HCEC 1CT (cell line): ENCODE data around the gene CYP2A7.
A peak's percentile ranks its signal among the peaks of the same experiment; 100 is the strongest.
"Not testable (repeated sequence)": the region's sequence is repeated elsewhere in the genome, so short reads cannot be mapped to it uniquely, and the experiment has no call there.

Experiments used
- DNase-seq: peaks from one replicate; pipeline ENCODE4 v3.0.0-alpha.2; 2017

The CYP2A7 gene

DNA sequence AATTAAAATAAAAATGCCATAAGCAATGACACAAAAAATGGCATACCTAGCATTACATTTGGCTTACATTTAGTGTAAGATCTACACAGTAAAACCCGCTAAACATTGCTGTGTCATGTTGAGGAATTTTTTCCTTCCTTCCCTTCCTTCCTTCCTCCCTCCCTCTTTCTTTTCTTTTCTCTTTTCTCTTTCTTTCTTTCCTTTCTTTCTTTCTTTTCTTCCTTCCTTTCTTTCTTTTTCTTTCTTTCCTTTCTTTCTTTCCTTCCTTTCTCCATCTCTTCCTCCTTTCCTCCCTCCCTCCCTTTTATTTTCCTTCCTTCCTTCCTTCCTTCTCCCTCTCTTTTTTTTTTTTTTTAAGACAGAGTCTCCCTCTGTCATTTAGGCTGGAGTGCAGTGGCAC is 43.6 kb downstream of the CYP2A7 start:
- not testable (repeated sequence) for DNase-seq

DNA sequence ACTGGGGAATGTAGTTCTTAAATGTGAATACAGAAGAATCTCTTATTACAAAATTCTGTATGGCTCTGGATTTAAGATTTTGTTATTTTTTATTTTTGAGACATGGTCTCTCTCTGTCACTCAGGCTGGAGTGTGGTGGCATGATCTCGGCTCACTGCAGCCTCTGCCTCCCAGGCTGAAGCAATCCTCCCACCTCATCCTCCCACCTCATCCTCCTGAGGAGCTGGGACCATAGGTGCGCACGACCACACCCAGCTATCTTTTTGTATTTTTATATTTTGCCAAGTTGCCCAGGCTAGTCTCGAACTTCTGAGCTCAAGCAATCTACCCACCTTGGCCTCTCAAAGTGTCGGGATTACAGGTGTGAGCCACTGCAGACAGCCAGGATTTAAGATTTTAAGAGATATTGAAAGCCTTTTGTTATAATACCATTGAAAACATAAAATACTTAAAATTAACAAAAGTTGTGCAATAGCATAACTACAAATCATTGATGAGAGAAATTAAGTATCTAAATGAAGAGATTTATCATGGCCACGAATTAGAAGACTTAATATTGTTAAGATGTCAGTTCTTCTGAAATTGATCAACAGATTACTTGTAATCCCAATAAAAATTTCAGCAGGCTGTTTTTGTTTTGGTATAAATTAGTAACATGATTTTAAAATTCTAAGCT is 45.1 kb downstream of the CYP2A7 start:
- no peak for DNase-seq

DNA sequence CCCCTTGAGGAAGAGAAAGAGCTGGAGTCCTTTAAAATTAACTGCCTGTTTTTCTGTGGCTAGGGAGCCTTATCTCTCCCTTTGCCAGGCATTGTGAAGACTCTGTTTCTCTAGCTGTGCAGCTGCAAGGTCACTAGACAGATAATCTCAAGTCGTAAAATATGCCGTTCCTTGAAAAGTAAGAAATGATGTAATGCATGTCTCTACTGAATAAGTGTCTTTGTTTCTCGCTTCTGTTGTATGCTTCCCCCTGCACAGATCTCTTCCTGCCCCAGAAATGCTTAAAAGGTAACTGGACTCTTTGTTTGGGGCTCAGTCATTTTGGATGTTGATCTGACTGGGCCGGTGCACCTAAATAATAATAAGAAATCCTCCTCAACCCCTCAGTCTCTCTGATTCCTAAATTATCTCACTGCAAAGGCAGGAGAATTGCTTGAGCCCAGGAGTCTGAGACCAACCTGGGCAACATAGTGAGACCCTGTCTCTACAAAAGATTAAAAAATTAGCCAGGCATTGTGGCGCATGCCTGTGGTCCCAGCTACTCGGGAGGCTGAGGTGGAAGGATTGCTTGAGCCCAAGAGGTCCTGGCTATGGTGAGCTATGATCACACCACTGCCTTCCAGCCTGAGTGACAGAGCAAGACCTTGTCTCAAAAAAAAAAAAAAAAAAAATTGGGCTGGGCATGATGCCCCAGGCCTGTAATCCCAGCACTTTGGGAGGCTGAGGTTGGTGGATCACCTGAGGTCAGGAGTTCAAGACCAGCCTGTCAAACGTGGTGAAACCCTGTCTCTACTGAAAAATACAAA is 48.1 kb downstream of the CYP2A7 start:
- DNase-seq = not testable (repeated sequence)

DNA sequence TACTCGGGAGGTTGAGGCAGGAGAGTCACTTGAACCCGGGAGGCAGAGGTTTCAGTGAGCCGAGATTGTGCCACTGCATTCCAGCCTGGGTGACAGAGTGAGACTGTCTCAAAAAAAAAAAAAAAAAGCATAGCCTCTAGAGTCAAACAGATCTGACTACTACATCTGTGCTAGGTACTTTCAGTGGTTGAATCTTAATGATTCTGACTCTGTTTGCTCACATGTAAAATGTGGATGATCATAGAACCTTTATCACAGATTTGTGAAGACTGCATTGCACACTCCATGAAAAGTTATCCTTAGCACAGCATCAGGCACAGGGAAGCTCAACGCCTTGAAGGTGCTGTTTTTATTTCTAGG is 49.6 kb downstream of the CYP2A7 start:
- DNase-seq = not testable (repeated sequence)

DNA sequence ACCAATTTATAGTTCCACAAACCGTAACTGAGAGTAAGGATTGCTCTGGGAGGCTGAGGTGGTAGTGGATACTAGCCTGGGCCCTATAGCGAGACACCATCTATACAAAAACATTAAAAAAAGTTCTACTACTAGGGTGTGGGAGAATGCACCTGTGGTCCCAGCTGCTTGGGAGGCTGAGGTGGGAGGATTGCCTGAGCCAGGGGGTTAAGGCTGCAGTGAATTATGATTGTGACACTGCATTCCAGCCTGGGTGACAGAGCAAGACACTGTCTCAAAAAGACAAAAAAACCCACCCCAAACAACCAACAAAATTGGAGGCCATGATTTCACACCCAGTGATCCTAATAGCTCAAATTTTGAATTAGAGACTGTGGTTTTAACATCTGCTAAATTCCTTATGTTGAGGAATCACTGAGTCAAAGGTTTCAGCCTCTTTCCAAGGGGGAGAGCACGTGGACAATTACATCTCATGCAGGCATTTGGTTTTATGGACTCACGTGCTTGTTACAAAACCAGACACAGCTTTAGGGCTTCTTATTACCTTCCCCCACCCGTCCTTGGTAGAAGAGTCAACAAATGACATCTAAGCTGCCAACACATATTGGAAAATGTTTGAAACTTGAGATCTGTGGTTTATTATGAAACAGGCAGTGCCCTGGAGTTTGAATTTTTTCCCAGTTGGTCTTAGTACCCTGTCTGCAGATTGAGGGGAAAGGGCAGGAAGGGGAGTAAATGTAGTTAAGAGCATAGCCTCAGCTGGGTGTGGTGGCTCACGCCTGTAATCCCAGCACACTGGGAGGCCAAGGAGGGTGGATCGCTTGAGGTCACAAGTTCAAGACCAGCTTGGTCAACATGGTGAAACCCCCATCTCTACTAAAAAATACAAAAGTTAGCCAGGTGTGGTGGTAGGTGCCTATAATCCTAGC is 50.3 kb downstream of the CYP2A7 start:
- DNase-seq = peak; percentile 99

DNA sequence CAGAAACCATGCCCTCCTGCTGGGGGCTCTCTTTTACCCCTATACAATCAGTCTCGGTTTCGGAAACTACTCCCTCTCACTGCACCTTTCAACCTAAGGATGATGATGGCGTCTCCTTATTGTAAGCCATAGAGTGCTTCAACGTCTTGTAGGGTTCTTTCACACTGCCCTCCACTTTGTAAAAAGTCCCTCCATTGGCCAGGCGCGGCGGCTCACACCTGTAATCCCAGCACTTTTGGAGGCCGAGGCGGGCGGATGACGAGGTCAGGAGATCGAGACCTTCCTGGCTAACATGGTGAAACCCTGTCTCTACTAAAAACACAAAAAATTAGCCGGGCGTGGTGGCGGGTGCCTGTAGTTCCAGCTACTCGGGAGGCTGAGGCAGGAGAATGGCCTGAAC is 51.3 kb downstream of the CYP2A7 start:
- not testable (repeated sequence) for DNase-seq

DNA sequence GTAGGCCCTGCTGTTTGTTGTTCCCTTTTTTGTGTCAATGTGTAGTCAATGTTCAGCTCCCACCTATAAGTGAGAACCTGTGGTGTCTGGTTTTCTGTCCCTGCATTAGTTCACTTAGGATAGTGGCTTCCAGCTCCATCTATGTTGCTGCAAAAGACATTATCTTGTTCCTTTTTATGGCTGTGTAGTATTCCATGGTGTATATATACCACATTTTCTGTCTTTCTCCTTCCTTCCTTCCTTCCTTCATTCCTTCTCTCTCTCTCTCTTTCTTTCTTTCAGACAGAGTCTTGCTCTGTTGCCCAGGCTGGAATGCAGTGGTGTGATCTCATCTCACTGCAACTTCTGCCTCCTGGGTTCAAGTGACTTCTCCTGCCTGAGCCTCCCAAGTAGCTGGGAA is 52.8 kb downstream of the CYP2A7 start:
- no peak for DNase-seq

DNA sequence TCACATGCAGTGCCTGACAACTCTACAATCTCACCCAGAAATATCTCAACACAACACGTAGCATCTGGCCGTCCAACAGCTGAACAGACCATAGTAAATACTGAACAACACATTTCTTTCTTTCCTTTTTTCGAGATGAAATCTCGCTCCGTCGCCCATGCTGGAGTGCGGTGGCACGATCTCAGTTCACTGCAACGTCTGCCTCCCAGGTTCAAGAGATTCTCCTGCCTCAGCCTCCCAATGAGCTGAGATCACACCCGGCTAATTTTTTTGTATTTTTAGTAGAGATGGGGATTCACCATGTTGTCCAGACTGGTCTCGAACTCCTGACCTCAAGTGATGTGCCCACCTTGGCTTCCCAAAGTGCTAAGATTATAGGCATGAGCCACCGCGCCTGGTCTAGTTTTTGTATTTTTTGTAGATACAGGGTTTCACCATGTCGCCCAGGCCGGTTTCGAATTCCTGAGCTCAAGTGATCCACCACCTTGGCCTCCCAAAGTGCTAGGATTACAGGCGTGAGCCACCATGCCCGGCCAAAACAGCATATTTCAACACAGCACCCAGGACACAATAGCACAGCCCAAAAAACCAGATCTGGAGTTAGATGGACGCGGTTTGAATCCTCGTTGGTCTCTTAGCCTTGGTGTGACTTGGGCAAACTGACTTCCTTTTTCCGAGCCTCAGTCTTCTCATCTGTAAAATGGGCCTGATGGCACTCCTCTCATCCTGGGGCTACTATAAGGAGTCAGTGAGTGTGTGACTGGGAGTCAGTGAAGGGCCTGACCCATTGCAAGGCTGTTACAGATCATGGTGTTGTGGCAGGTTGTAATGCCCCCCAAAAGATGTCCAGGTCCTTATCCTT is 54.4 kb downstream of the CYP2A7 start:
- no peak for DNase-seq

DNA sequence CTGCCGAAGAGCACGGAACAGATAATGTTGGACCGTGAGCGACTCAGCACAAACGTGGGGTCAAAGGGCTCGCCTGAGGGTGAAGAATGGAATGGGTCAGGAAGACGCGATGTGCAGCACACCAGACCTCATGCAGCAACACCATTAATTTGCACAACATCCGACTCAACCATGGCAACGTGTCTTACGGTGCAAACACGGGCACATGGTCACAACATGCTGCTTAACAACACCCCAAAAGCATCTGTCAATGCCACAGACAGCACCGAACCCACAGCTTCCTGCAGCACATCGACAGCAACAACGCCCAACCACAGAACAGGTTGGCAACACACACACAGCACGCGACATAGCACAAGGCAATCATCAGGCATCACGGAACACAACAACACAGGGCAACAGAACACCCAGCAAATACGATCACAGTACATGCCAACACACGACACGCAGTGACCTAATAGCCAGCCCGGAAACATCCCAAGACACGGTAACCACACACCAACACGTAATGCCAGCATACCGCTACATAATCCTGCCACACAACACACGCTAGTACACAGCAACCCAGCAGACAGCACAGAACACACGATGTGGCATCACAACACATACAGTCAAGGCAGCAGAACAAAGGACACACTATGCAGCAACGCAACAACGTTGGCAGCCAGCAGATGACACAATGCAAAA is 55.2 kb downstream of the CYP2A7 start:
- not testable (repeated sequence) for DNase-seq

DNA sequence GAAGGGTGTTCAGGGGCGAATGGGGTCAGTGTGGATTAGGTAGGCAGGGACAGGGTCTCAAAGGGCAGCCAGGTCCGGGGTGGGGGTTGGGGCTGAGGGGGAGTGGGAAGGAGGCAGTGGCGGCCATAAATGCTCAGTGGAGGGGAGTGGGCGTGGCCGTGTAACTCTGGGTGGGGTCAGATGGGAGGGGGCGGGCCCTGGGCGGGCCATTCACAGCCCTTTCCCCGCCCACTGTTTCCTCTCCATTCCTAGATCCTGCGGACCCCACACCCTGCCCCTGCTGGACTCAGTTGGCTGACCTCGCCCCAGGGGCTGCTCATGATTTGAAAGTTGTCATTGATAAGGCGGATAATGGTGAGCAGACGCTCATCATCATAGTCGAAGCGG is 55.7 kb downstream of the CYP2A7 start:
- DNase-seq = not testable (repeated sequence)

DNA sequence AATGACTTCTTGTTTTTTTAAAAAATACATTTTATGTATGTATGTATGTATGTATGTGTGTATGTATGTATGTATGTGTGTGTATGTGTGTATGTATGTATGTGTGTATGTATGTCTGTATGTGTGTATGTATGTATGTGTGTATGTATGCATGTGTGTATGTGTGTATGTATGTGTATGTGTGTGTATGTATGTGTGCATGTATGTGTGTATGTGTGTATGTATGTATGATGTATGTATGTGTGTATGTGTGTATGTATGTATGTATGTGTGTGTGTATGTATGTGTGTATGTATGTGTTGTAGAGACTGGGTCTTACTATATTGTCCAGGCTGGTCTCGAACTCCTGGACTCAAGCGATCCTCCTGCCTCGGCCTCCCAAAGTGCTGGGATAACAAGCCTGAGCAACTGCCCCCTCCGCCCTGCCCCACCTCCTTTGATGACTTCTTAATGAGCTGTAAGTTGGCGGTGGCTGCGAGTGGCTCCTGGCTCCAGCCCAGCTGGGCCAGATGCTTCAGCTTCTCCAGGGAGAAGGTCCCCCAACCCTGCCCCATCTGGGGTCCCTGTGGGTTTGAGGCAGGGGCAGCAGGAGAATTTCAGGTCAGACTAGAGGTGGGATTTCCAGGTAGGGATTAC is 56.5 kb downstream of the CYP2A7 start:
- DNase-seq = not testable (repeated sequence)
